Breast epithelium (tissue), 3 donors: ENCODE data around the gene TRPM3.

Experiments
- POLR2A ChIP-seq: fragments of 450-650 bp; IDR thresholded peaks from one replicate; pipeline ENCODE4 v1.6.1; 2016; ENCODE audit warnings: antibody characterized with exemption, mild to moderate bottlenecking, moderate library complexity
- POLR2AphosphoS5 ChIP-seq, 3 donors: sonication (generic); formaldehyde crosslinking; IDR thresholded peaks; one replicate each; pipeline ENCODE4 v1.6.1; 2017; ENCODE audit warnings: antibody characterized with exemption in 3 of 3
- TF ChIP-seq, protein P1 (sequence below), 3 donors: fragments of 450-650 bp; IDR thresholded peaks; one replicate each; pipeline ENCODE4 v1.5.1; 2016 to 2017; ENCODE audit warnings: antibody characterized with exemption in 3 of 3, mild to moderate bottlenecking in 3 of 3, moderate library complexity in 3 of 3

DNA sequence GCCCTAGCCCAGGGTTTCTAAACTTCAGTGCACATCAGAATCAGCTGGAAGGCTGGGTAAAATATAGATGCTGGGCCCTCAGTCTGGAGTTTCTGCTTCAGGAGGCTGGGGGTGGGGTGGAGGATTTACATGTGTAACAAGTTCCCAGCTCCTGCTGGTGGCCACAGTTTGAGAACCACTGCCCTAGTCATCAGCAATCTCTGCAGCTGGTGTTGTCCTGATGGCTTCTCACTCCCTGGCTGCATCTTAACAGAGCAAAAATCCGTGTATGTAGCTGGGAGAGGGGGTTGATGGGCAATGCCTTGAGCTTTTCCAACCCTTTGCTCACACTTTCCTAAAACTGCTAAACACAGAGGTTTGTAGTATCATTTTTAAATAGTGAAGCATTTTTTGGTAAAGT lies 520.9 kb downstream of the TRPM3 start:
- TF ChIP-seq, protein P1, sequence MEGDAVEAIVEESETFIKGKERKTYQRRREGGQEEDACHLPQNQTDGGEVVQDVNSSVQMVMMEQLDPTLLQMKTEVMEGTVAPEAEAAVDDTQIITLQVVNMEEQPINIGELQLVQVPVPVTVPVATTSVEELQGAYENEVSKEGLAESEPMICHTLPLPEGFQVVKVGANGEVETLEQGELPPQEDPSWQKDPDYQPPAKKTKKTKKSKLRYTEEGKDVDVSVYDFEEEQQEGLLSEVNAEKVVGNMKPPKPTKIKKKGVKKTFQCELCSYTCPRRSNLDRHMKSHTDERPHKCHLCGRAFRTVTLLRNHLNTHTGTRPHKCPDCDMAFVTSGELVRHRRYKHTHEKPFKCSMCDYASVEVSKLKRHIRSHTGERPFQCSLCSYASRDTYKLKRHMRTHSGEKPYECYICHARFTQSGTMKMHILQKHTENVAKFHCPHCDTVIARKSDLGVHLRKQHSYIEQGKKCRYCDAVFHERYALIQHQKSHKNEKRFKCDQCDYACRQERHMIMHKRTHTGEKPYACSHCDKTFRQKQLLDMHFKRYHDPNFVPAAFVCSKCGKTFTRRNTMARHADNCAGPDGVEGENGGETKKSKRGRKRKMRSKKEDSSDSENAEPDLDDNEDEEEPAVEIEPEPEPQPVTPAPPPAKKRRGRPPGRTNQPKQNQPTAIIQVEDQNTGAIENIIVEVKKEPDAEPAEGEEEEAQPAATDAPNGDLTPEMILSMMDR (IDR thresholded peaks at IDR 0.05): no peak
- no peak for TF ChIP-seq POLR2A
- no peak for TF ChIP-seq POLR2AphosphoS5 (IDR thresholded peaks at IDR 0.05)
